Measurements from ENCODE around the gene DCBLD2.

- TF ChIP-seq POLR2AphosphoS5 (IDR thresholded peaks at IDR 0.05; ENCODE audit: low read depth, low read length) (no peak), CTCF (IDR thresholded peaks at IDR 0.05) (no peak), EP300 (IDR thresholded peaks at IDR 0.05; ENCODE audit: borderline replicate concordance in 1 of 2, low read depth in 1 of 2, low read length in 1 of 2) (no peak), NRF1 (IDR thresholded peaks at IDR 0.05; ENCODE audit: low read depth, low read length) (no peak), TAF1 (IDR thresholded peaks at IDR 0.05; ENCODE audit: borderline replicate concordance, low read depth, low read length) (no peak), RFX5 (IDR thresholded peaks at IDR 0.05; ENCODE audit: low read length) (no peak), PBX3 (IDR thresholded peaks at IDR 0.05) (no peak), SMC3 (IDR thresholded peaks at IDR 0.05; ENCODE audit: low read depth, low read length) (no peak), FOXM1 (IDR thresholded peaks at IDR 0.05; ENCODE audit: low read depth) (no peak), GABPA (IDR thresholded peaks at IDR 0.05; ENCODE audit: low read depth) (no peak), RXRA (IDR thresholded peaks at IDR 0.05; ENCODE audit: borderline replicate concordance, low read depth) (no peak), ZBTB33 (IDR thresholded peaks at IDR 0.05; ENCODE audit: borderline replicate concordance, low read depth) (no peak)
- TF ChIP-seq, protein P1, sequence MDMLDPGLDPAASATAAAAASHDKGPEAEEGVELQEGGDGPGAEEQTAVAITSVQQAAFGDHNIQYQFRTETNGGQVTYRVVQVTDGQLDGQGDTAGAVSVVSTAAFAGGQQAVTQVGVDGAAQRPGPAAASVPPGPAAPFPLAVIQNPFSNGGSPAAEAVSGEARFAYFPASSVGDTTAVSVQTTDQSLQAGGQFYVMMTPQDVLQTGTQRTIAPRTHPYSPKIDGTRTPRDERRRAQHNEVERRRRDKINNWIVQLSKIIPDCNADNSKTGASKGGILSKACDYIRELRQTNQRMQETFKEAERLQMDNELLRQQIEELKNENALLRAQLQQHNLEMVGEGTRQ (IDR thresholded peaks at IDR 0.05; ENCODE audit: borderline replicate concordance, low read depth, low read length), result no peak
- TF ChIP-seq, protein P2, sequence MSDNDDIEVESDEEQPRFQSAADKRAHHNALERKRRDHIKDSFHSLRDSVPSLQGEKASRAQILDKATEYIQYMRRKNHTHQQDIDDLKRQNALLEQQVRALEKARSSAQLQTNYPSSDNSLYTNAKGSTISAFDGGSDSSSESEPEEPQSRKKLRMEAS (IDR thresholded peaks at IDR 0.05; ENCODE audit: low read depth), result no peak
These were observed 9.2 kb downstream of the DCBLD2 start for GRCh38 chr3:98892263-98892662.
